NCI-H524 treated with DMSO at 0.1 percent for 48 hours (cell line): ENCODE measurements around the gene NLGN3.

ENCODE experiments used
- DNase-seq: peaks from one replicate; lab custom pipeline; 2025; lab: John Stamatoyannopoulos, UW

The NLGN3 gene

DNA sequence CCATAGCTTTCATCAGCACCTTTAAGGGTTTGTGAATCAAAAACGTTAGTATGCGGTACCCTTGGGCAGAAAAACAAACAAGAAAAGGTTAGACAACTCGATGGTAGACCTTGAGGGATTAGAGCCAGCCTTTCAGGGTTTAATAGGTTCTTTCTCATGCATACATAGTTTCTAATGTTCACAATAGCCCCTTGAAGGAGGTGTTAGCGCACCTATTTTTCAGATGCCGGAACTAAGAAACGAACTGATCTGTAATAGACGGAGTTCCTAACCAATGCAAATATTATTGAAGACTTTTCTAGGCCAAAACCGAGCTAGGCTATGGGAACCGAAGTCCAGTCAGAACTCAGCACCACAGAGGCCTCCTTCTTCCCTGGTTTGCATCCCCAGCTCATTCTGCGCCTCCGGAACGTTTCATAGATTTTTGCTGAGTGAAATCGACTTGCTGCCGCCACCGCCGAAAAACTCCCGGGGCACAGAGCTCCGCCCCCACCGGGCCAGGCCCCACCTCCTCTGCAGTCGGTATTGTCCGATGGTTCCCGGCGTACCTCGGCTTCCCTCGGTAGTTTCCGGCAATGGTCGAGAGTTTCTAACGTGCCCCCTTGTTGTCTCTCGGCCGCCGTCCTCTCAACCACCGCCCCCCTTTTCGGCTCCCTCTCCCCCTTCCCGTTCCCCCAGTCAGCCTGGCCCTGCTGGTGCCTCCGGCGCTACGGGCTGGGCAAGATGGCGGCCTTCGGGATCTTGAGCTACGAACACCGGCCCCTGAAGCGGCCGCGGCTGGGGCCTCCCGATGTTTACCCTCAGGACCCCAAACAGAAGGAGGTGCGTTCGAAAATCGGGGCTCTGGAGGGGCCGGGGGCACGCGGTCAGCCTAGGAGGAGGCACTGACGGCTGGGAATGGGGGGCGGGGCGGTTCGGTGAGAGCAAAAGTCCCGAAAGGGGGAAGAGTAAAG is 26.3 kb upstream of the NLGN3 start, which contains the start of gene MED12:
MED12 (plus strand) TSS at position 565 of the 953 bp plus-strand sequence; CDS start at position 724, 159 bp downstream.
- peak; percentile 4 for DNase-seq

DNA sequence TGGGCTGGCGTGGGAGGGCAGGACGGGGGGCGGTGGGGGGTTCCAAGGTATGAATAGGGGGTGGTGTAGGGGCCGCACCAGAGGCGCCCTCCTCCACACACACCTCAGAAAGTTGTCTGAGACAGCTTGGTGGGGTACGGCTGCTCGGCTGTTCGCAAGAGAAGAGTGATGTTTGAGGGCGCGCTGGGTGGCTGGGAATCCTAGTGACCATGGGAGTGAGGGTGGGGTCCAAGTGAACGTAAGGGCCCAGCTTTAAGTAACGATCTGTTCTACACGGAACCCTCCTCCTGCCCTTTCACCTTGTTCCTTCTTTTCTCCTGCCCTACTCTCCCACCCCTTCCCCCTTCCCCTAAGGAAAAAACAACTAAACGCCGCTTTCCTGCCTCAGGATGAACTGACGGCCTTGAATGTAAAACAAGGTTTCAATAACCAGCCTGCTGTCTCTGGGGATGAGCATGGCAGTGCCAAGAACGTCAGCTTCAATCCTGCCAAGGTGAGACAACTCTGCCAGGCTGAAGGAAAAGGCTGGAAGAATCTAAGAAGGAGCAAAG is 25.6 kb upstream of the NLGN3 start:
- DNase-seq: no peak

DNA sequence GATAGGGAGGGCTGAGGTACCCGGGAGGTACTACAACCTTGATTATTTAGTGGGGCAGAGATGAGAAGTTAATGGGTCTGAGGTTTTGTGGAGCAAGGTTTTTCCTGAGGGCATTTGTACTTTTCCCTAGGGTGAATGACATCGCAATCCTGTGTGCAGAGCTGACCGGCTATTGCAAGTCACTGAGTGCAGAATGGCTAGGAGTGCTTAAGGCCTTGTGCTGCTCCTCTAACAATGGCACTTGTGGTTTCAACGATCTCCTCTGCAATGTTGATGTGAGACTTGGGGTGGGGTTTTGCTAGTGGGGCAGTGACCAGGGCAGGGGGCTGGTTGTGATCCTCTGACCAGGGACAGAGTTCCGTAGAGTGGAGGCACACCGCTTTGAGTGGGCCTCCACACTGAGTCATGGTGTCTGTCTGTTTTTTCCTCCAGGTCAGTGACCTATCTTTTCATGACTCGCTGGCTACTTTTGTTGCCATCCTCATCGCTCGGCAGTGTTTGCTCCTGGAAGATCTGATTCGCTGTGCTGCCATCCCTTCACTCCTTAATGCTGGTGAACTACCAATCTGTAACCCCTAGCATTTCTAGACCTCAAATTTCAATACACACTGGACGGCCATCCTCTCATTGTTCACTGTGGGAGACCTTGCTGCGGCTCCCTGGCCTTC is 16.3 kb upstream of the NLGN3 start:
- no peak for DNase-seq

DNA sequence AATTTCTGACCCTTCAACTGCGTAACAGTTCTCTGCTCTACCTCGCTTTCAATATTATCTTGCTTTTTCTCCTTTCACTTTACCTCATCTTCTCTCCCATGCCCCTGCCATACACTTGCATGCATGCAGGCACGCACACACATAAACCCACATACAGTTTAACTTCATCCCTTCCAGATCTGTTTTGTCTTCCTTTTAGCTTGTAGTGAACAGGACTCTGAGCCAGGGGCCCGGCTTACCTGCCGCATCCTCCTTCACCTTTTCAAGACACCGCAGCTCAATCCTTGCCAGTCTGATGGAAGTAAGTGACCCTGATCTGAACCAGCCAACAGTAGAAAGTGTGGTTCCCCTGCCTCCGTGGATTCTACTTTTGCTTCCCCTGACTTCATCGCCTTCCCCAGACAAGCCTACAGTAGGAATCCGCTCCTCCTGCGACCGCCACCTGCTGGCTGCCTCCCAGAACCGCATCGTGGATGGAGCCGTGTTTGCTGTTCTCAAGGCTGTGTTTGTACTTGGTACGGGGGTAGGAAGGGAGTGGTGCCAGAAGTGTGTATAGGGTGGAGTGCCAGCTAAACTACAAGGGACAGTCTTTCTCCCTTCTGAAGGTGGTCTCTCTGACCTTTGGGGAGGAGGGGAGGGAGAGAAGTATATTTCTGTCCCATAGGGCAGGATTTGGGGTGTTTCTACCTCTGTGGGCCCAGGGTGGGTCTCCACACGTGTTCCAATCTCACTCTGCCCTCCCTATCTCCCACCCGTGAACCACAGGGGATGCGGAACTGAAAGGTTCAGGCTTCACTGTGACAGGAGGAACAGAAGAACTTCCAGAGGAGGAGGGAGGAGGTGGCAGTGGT is 15.5 kb upstream of the NLGN3 start:
- DNase-seq: peak; percentile 1

DNA sequence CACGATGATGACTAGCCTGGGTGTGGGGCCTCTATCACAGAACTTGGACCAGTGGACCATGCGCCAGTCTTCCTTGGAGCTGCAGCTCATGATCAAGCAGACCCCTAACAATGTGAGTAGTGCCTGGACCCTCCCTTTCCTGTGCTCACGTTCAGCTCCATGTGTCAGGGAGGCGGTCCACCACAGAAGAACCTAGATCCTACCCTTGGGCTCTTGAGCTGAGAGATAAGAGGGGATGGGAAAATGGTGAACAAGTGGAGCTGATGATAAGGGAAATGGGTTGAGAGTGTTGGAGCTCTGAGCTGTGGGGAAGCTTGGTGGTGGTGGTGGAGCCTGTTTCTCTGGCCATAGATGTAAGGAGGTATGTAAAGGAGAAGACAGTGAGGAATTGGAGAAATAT is 13.1 kb upstream of the NLGN3 start:
- no peak for DNase-seq

DNA sequence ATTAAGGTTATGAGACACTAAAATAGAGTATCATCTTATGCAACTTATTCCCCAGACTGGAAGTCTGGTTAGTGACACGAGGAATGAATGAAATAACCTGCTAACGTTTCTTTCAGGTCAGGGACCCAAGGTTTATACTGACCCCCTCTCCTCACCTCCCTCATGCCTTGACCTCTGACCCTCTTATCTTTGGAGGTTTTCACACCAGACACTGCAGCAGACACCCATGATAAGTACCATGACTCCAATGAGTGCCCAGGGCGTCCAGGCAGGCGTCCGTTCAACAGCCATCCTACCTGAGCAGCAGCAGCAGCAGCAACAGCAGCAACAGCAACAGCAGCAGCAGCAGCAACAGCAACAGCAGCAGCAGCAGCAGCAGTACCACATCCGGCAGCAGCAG is 4.2 kb upstream of the NLGN3 start:
- DNase-seq: no peak

DNA sequence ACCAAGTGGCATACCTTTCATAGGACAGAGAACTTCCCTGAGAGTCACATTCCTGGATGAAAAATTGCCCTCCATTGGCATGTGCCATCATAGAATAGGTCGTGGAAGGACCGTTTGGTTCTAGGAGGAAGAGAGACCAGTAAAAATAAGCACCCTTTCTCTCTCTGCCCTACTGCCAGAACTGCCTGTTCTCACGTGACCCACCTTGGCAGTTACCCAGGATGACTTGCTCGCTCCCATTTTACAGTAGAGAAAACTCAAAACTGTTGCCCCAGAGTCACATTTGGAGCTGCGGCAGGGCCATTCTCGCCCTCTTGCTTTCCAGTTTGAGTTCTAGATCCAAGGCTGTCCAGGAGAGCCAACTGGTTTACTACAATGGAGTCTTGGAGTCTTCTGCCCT is 1.1 kb upstream of the NLGN3 start:
- DNase-seq: no peak

DNA sequence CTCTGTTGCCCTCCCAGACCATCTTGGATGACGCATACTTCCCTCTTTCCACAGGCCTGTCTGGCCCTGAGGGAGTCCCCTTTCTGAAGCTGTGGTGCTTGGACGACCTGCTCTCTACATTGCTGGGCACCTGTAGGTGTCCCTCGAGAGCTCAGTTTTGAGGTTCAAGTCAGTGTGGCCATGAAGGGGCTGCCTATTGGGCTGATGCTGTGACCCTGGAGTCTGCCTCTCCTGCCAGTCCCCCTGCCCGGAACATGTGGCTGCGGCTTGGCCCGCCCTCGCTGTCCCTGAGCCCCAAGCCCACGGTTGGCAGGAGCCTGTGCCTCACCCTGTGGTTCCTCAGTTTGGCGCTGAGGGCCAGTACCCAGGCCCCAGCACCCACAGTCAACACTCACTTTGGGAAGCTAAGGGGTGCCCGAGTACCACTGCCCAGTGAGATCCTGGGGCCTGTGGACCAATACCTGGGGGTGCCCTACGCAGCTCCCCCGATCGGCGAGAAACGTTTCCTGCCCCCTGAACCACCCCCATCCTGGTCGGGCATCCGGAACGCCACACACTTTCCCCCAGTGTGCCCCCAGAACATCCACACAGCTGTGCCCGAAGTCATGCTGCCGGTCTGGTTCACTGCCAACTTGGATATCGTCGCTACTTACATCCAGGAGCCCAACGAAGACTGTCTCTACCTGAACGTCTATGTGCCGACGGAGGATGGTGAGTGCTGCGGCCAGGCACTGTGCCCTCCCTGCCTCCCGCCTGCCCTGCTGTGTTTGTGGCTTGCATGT is 3.0 kb downstream of the NLGN3 start:
- DNase-seq: no peak

DNA sequence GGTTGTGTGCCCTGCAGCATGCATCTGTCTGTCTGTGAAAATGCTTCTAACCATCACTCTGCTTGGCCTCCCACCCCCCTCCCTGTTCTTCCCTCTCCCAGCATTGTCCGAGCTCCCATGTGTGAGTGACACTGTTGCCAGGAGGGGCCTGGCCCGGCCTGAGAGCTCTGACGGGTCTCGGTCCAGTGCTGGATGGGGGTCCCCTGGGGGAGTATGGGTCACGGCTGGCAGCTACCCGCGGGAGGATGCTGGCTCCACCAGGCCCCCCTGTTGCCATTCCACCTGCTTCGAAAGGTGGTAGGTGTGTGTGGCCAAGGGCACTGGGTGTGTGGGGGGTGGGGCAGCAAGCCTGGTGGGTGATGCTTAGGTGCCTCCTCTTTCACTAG is 3.6 kb downstream of the NLGN3 start:
- DNase-seq: no peak

DNA sequence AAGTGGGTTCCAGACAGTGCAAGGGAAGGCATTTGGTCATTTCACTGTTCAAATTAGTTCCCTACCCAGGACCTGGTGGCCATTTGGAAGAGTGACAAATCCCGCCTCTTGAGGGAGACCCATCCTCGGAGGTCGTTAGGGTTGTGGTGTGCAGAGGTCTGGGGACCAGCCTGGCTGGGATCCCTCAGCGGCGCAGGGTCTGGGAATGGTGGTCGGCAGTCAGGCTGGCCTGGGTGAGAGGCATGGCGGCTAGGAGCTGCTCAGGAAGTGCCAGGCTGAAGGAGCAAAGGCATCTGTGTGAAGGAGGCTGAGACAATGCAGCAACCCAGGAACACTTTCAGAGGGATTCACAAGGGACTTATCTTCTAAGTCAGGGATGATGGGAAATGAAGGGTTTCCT is 6.7 kb downstream of the NLGN3 start:
- no peak for DNase-seq

DNA sequence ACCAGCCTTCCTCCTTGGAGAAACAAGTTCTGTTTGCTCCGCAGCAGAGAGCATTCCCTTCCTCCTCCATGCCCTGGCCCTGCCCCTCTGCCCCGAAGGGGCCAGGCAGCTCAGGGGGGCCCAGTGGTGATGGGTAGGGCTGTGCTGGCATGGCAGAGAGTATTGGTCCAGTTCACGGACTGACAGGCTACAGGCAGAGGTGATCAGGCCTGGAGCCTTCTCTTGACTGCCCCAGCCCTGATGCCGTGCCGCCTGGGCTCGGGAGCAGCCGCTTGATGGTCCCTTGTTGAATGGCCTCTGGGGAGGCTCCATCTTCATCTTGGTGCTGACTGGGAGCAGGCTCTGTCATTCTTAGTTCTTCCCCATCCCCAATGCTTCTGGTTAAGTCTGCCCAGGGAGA is 9.6 kb downstream of the NLGN3 start:
- DNase-seq: no peak

DNA sequence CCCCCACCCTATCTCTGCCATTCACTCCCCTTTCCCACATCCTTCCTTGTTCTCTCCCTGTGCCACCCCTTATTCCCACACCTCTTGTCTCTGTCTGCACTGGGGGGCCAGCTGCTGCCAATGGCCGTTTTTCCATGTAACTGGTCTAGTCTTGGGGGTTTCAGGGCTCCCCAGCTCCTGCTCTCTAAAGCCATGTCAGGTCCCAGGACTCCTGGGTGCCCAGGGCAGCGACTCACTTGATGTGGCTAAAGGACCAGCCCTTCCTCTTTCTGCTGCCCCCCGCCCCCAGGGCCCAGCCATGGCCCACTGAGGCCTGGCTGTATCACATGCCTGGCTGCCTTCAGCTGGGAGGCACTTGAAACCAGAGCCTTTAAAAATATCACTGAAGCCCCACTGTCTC is 10.0 kb downstream of the NLGN3 start:
- DNase-seq: no peak

DNA sequence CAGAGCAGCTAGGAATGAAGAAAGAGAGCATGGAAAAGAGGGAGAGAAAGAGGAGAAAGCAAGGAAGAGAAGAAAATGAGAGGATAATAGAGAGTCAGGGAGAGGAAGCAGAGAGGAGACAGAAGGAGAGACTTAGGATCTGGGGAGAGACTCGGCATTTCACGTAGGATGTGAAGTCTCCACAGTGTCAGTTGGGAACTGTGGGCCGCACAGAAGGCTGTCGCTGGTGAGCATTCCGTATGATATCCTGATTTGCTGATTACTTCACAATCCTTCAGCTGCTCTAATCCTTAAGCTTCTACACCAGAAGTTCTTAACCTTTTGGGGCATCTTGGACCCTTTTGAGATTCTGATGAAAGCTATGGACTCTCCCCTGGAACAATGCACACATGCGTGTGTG is 14.0 kb downstream of the NLGN3 start:
- no peak for DNase-seq

DNA sequence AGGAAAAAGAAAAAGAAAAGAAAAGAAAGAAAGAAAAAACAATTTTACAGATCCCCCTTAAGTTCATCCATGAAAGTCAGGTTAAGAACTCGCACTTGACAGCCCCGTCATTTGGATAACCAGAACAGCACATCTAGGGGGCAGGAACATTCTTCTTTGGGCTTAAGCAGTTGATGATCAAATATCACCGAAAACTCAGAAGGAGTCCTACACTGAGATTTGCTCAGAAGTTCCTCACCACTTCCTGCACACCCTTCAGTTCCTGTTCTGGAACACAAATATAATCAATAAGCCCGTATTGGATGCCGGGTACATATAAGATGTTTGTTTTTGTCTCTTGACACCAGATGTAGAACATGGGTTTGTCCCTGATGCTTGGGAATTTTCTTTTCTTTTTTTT is 14.7 kb downstream of the NLGN3 start:
- no peak for DNase-seq

DNA sequence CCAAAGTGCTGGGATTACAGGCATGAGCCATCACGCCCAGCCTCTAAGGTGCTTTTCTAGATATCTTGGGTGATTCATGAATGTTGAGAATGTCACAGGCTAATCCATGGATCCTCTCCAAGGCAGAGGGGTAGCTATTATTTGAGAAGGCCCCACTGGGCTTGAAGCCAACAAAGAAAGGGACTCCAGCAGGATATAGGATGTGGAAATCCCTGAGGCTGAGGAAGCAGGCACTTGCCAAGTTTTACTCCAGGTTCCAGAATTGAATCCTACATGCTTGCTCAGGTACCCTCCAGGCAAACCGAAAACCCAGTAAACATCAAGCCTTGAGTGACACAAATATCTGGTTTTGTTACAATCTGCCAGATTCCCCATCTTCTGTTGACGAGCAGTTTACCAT is 15.8 kb downstream of the NLGN3 start:
- DNase-seq: no peak

DNA sequence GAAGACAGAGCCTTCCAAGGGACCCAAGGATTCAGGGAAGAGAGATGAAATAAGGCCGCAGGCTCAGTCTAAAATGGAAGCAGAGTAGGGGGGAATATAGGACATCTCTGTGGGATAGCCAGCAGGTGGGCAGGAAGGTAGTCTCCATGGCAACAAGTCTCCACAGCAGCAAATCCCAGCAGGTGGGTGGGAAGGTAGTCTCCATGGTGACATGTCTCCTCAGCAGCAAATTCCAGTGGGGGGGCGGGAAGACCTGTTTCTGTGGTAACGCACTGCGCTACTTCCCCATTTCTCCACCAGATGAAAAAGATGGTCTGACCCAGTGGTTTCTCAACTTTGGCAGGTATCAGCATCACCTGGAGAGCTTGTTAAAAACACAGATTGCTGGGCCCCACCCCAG is 18.3 kb downstream of the NLGN3 start:
- no peak for DNase-seq

DNA sequence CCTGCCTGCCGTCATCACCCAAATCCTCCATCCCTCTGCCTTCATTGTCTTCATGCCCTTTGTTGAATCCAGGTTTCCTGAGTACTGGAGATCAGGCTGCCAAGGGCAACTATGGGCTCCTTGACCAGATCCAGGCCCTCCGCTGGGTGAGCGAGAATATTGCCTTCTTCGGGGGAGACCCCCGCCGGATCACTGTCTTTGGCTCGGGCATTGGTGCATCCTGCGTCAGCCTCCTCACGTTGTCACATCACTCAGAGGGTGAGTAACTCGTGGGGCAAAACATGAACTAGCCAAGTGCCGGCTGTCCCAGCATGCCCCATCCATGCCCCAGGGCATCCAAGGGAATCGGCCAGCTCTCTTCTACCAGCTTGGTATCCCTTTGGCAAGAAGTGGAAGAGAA is 19.4 kb downstream of the NLGN3 start:
- no peak for DNase-seq

DNA sequence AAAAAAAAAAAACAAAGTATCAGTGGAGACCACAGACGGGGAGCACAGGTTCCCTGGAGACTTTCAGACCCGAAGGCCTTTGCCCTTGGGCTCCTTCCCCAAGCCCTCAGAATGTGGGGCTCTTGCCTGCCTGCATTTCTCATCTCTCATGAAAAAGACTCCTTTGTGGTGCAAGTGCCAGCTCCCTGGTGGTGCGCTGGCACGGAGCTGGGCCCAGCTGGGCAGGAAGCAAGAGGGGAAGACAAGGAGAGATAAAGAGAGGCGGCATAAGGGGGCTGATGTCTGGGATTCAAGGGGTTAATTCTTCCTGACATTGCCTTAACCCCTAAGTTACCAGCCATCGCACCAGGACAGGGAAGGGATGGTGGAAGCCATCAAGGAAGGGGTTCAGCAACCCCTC is 21.8 kb downstream of the NLGN3 start:
- DNase-seq: no peak

DNA sequence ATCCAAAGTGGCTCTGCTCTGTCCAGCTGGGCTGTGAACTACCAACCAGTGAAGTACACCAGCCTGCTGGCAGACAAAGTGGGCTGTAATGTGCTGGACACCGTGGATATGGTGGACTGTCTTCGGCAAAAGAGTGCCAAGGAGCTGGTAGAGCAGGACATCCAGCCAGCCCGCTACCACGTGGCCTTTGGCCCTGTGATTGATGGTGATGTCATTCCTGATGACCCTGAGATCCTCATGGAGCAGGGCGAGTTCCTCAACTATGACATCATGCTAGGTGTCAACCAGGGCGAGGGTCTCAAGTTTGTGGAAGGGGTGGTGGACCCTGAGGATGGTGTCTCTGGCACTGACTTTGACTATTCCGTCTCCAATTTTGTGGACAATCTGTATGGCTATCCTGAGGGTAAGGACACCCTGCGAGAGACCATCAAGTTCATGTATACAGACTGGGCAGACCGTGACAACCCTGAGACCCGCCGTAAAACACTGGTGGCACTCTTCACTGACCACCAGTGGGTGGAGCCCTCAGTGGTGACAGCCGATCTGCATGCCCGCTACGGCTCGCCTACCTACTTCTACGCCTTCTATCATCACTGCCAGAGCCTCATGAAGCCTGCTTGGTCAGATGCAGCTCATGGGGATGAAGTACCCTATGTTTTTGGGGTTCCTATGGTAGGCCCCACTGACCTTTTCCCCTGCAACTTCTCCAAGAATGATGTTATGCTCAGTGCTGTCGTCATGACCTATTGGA is 22.6 kb downstream of the NLGN3 start:
- no peak for DNase-seq

DNA sequence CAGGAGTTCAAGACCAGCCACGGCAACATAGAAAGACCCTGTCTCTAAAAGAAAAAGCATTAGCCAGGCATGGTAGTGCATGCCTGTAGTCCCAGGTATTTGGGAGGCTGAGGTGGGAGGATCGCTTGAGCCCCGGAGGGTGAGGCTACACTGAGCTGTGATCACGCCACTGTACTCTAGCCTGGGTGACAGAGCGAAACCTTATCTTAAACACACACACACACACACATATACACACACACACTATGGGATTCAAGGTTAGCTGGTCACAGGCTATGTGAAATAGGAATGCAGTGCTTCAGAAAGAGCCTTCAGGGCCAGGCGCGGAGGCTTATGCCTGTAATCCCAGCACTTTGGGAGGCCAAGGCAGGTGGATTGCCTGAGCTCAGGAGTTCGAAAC is 23.5 kb downstream of the NLGN3 start:
- DNase-seq: no peak

DNA sequence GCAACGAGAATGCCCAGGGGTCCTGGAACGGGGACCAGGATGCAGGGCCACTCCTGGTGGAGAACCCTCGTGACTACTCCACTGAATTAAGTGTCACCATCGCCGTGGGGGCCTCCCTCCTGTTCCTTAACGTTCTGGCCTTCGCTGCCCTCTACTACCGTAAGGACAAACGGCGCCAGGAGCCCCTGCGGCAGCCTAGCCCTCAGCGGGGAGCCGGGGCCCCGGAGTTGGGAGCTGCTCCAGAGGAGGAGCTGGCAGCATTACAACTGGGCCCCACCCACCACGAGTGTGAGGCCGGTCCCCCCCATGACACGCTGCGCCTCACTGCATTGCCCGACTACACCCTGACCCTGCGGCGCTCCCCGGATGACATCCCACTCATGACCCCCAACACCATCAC is 24.9 kb downstream of the NLGN3 start:
- DNase-seq: no peak
